A549 (cell line): ENCODE data around the gene ZNF638. TPM values are rescaled to one million over a fixed set of nuclear protein-coding genes. Genes with fewer than 3 reads are reported as not detected.

Source experiments
- ATAC-seq, 2 experiments: fragments of 200-7000 bp in 1 of 2; fragments of >200 bp in 1 of 2; cut with Nextera tagmentation in 1 of 2; cut with Tn5 transposase in 1 of 2; 3 replicates each; pipeline versions ENCODE4 v1.8.0 to v1.9.1; 2018 to 2020; ENCODE audit warnings: mild to moderate bottlenecking in 1 of 2, moderate library complexity in 1 of 2
- CTCF ChIA-PET: fragments of 300-600 bp; sonication (Branson Sonifier 250); formaldehyde crosslinking; extraction: SDS; loops from one replicate; lab custom pipeline; 2021; ENCODE audit warnings: antibody characterized with exemption, inconsistent platforms; lab: Yijun Ruan, JAX
- POLR2A ChIA-PET: fragments of 350-600 bp; formaldehyde crosslinking; extraction: SDS; loops from one replicate; lab custom pipeline; 2021; ENCODE audit warnings: antibody characterized with exemption, inconsistent platforms; lab: Yijun Ruan, JAX
- DNase-seq, 2 experiments: peaks; one replicate each; pipeline versions ENCODE4 v3.0.0 to v3.0.0-alpha.2; 2011 to 2016; ENCODE audit warnings: low read depth in 1 of 2, low spot score in 1 of 2
- FAIRE-seq: peaks from 2 replicates; lab custom pipeline; 2011; peaks lifted over from hg19 to GRCh38; lab: Jason Lieb, UNC
- H3K27ac ChIP-seq, 2 experiments: fragments of >200 bp; sonication (Bioruptor Twin); formaldehyde crosslinking; 3 replicates each; pipeline ENCODE4 v1.5.1; 2016 to 2017
- H3K4me1 ChIP-seq: fragments of >200 bp; sonication (Bioruptor Twin); formaldehyde crosslinking; 3 replicates; pipeline ENCODE4 v1.6.1; 2016
- H3K4me2 ChIP-seq: fragments of >200 bp; sonication (Bioruptor Twin); formaldehyde crosslinking; 3 replicates; pipeline ENCODE4 v1.6.1; 2016
- H3K4me3 ChIP-seq: fragments of >200 bp; sonication (Bioruptor Twin); formaldehyde crosslinking; 3 replicates; pipeline ENCODE4 v1.5.1; 2016
- H3K9me3 ChIP-seq: fragments of >200 bp; sonication (Bioruptor Twin); formaldehyde crosslinking; 3 replicates; pipeline ENCODE4 v1.6.1; 2016
- BHLHE40 ChIP-seq: IDR thresholded peaks from 2 replicates; pipeline ENCODE4 v1.6.1; 2012; ENCODE audit warnings: low read depth, low read length, inconsistent platforms
- CBX2 ChIP-seq: fragments of 200-600 bp; sonication (generic); IDR thresholded peaks from 2 replicates; pipeline ENCODE4 v1.6.1; 2016; ENCODE audit warnings: low read depth, mild to moderate bottlenecking, borderline replicate concordance
- CEBPB ChIP-seq, 2 experiments: fragments of >200 bp in 1 of 2; sonication (Bioruptor Twin) in 1 of 2; formaldehyde crosslinking in 1 of 2; IDR thresholded peaks; 2 replicates each; pipeline ENCODE4 v1.6.1; 2012 to 2016
- EHF ChIP-seq: fragments of 250-450 bp; sonication (Bioruptor Pico); IDR thresholded peaks from 2 replicates; pipeline ENCODE4 v1.5.0; 2020; ENCODE audit warnings: mild to moderate bottlenecking
- EHMT2 ChIP-seq: fragments of 200-600 bp; sonication (generic); IDR thresholded peaks from 2 replicates; pipeline ENCODE4 v1.6.1; 2016; ENCODE audit warnings: antibody characterized with exemption, low read depth, mild to moderate bottlenecking, moderate library complexity
- ESRRA ChIP-seq: fragments of 150-350 bp; IDR thresholded peaks from 2 replicates; pipeline ENCODE4 v1.6.1; 2014; ENCODE audit warnings: mild to moderate bottlenecking, low read length, borderline replicate concordance
- JUN ChIP-seq, 2 experiments: fragments of >200 bp; sonication (Bioruptor Twin); formaldehyde crosslinking; IDR thresholded peaks; 2 replicates in 1 of 2; 3 replicates in 1 of 2; pipeline ENCODE4 v1.6.1; 2016 to 2017
- KDM5A ChIP-seq: fragments of 200-600 bp; sonication (generic); IDR thresholded peaks from 2 replicates; pipeline ENCODE4 v1.6.1; 2016; ENCODE audit warnings: antibody characterized with exemption, mild to moderate bottlenecking
- MAZ ChIP-seq: fragments of 150-350 bp; IDR thresholded peaks from 2 replicates; pipeline ENCODE4 v1.6.1; 2014; ENCODE audit warnings: antibody characterized with exemption, low read depth, low read length, borderline replicate concordance
- MYC ChIP-seq: IDR thresholded peaks from 2 replicates; pipeline ENCODE4 v1.6.1; 2012; ENCODE audit warnings: mild to moderate bottlenecking, inconsistent platforms, low read length, improper control_type of control experiment, borderline replicate concordance
- RCOR1 ChIP-seq: fragments of 150-350 bp; IDR thresholded peaks from 2 replicates; pipeline ENCODE4 v1.6.1; 2014; ENCODE audit warnings: antibody characterized with exemption, low read length, low read depth
- RNF2 ChIP-seq: fragments of 200-600 bp; sonication (generic); IDR thresholded peaks from 2 replicates; pipeline ENCODE4 v1.6.1; 2016; ENCODE audit warnings: low read depth, mild to moderate bottlenecking, antibody characterized with exemption, moderate library complexity, borderline replicate concordance
- TFCP2L1 ChIP-seq: fragments of 250-450 bp; sonication (Bioruptor Pico); IDR thresholded peaks from 2 replicates; pipeline ENCODE4 v1.5.0; 2021; ENCODE audit warnings: mild to moderate bottlenecking
- ZFP36 ChIP-seq: fragments of 450-650 bp; IDR thresholded peaks from 2 replicates; pipeline ENCODE4 v1.6.1; 2014; ENCODE audit warnings: borderline replicate concordance; ENCODE audit not compliant: partially characterized antibody
- ZNF302 ChIP-seq: fragments of 250-450 bp; sonication (Bioruptor Pico); IDR thresholded peaks from 2 replicates; pipeline ENCODE4 v1.9.0; 2021; ENCODE audit warnings: inconsistent platforms, mild to moderate bottlenecking, moderate library complexity
- ZSCAN20 ChIP-seq: fragments of 250-450 bp; sonication (Bioruptor Pico); IDR thresholded peaks from 2 replicates; pipeline ENCODE4 v1.8.0; 2022; ENCODE audit warnings: mild to moderate bottlenecking, moderate library complexity
- WGBS: methylation state at CpG from one replicate; pipeline ENCODE4 v1.1.6; 2017; ENCODE audit errors: missing lambda C conversion rate; 5-methylcytosine and 5-hydroxymethylcytosine counted together
- polyA plus RNA-seq, 4 experiments: library from polyadenylated mRNA; depleted of rRNA in 3 of 4; stranded (reverse); fragments of >200 nt; fragmentation: RNase III in 1 of 4; extraction: RNeasy Plus Mini Kit Qiagen cat#74134 plus additional on column Dnase treatment in 1 of 4; gene quantifications; 2 replicates in 3 of 4; 3 replicates in 1 of 4; pipeline ENCODE4 v1.2.3, GENCODE V29; 2011 to 2017
- TF ChIP-seq, protein P1 (sequence below): fragments of >200 bp; sonication (Bioruptor Twin); formaldehyde crosslinking; IDR thresholded peaks from 3 replicates; pipeline ENCODE4 v1.6.1; 2016
- TF ChIP-seq, protein P2 (sequence below): fragments of >200 bp; sonication (Bioruptor Twin); formaldehyde crosslinking; IDR thresholded peaks from 3 replicates; pipeline ENCODE4 v1.5.1; 2016
- TF ChIP-seq, protein P3 (sequence below): fragments of 250-450 bp; sonication (Bioruptor Pico); IDR thresholded peaks from 2 replicates; pipeline ENCODE4 v1.5.0; 2021; ENCODE audit warnings: mild to moderate bottlenecking, moderate library complexity, borderline replicate concordance
- TF ChIP-seq, protein P4 (sequence below): fragments of 450-650 bp; IDR thresholded peaks from 2 replicates; pipeline ENCODE4 v1.6.1; 2014; ENCODE audit warnings: antibody characterized with exemption
- TF ChIP-seq, protein P5 (sequence below): IDR thresholded peaks from 2 replicates; pipeline ENCODE4 v1.6.1; 2012
- TF ChIP-seq, protein P6 (sequence below): IDR thresholded peaks from 2 replicates; pipeline ENCODE4 v1.6.1; 2012

Gene ZNF638
- polyA plus RNA-seq, 2 of the 4 experiments (the other 2 are of a cell fraction), result 74.2 to 160 TPM

DNA sequence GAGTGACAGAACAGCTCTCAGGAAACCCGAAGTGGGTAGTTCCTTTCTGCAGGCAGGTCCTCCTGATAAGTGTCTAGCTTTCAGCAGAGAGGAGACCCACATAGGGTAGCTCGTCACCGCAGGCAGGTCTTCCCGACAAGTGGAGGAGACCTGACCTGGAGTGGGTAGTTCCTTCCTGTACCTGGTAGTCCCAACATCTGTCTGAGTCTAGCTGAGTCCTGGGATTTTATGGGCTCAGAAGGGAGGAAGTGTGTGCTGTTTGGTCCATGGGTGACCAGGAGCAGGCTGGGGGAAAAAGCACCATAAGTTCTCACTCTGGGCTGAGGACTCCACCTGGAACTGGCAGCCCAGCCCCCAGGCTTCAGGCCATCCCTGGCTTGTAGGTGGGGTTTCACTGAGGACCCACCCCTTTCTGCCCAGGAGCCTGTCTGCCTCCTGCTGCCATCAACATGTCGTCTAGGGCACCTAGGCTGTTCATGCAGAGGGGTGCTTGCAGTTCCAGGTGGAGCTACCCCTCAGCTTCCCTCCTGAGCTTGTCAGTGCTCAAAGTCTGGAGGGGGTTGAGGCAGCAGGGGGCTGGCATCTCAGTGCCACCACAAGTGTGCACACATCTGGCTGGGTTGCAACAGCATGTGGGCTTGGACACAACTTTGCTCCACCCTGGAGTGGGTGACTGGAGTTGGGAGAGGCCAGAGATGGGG lies 131.2 kb downstream of the ZNF638 start:
- FAIRE-seq, result no peak

DNA sequence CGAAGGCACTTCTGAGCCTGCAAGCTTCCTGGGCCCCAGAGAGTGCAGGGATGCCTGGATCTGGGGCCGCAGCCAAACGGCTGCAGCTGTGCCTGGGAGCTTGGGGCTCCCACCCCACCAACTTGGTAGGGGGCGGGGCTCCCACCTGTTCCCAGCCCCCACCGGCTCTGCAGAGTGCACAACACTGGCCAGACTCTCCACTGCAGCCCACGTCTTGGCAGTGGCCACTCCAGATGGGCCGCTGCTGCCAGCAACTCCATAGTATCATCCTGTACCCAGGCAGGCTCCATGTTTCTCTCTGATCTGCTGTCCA lies 131.7 kb downstream of the ZNF638 start:
- WGBS, result 44% methylated on average over 7 of the region's 7 CpGs
- CTCF ChIA-PET, result interaction anchor here (1.2 to 14.8 kb wide), 9 partner anchors 8 to 592 kb away, joined by 3 to 311 read pairs (median 6); no protein-coding TSS in a partner anchor

More for the DNA sequence above, 131.2 kb downstream of the ZNF638 start:
- Histone ChIP-seq H3K4me1 (no peaks in the 10 kb centered on the region), H3K4me2 (no peak overlapping the region)
- CTCF ChIA-PET, result interaction anchor here (0.7 to 14.8 kb wide), 14 partner anchors 8 to 591 kb away, joined by 3 to 311 read pairs (median 6); no protein-coding TSS in a partner anchor
- ATAC-seq (no peak), DNase-seq (no peak)
- POLR2A ChIA-PET, result no interaction called here
- TF ChIP-seq RCOR1 (no peak), ESRRA (no peak), KDM5A (no peak), CEBPB (IDR thresholded peaks at IDR 0.05) (no peak), ZNF302 (no peak), ZSCAN20 (no peak), EHF (no peak), TFCP2L1 (CRISPR knock-in tag) (no peak)
- TF ChIP-seq, protein P1, sequence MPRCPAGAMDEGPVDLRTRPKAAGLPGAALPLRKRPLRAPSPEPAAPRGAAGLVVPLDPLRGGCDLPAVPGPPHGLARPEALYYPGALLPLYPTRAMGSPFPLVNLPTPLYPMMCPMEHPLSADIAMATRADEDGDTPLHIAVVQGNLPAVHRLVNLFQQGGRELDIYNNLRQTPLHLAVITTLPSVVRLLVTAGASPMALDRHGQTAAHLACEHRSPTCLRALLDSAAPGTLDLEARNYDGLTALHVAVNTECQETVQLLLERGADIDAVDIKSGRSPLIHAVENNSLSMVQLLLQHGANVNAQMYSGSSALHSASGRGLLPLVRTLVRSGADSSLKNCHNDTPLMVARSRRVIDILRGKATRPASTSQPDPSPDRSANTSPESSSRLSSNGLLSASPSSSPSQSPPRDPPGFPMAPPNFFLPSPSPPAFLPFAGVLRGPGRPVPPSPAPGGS, result no peak
- TF ChIP-seq, all 56 proteins: peak for 0
- Histone ChIP-seq H3K9me3 (no peaks in the 10 kb centered on the region), H3K4me3 (no peak overlapping the region), H3K27ac (no peak overlapping the region)
- 59% methylated on average over 5 of the region's 5 CpGs for WGBS

More for the DNA sequence above, 131.7 kb downstream of the ZNF638 start:
- FAIRE-seq (no peak), ATAC-seq (no peak), DNase-seq (no peak)
- POLR2A ChIA-PET, result no interaction called here
- Histone ChIP-seq H3K4me2 (no peak overlapping the region), H3K27ac (no peak overlapping the region), H3K9me3 (no peaks in the 10 kb centered on the region), H3K4me1 (no peaks in the 10 kb centered on the region), H3K4me3 (no peak overlapping the region)
- no peak for TF ChIP-seq MAZ
- TF ChIP-seq CBX2, result no peak
- no peak for TF ChIP-seq MYC
- no peak for TF ChIP-seq ZNF302
- TF ChIP-seq, protein P2, sequence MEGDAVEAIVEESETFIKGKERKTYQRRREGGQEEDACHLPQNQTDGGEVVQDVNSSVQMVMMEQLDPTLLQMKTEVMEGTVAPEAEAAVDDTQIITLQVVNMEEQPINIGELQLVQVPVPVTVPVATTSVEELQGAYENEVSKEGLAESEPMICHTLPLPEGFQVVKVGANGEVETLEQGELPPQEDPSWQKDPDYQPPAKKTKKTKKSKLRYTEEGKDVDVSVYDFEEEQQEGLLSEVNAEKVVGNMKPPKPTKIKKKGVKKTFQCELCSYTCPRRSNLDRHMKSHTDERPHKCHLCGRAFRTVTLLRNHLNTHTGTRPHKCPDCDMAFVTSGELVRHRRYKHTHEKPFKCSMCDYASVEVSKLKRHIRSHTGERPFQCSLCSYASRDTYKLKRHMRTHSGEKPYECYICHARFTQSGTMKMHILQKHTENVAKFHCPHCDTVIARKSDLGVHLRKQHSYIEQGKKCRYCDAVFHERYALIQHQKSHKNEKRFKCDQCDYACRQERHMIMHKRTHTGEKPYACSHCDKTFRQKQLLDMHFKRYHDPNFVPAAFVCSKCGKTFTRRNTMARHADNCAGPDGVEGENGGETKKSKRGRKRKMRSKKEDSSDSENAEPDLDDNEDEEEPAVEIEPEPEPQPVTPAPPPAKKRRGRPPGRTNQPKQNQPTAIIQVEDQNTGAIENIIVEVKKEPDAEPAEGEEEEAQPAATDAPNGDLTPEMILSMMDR, result no peak
- no peak for TF ChIP-seq EHF
- TF ChIP-seq, protein P3, sequence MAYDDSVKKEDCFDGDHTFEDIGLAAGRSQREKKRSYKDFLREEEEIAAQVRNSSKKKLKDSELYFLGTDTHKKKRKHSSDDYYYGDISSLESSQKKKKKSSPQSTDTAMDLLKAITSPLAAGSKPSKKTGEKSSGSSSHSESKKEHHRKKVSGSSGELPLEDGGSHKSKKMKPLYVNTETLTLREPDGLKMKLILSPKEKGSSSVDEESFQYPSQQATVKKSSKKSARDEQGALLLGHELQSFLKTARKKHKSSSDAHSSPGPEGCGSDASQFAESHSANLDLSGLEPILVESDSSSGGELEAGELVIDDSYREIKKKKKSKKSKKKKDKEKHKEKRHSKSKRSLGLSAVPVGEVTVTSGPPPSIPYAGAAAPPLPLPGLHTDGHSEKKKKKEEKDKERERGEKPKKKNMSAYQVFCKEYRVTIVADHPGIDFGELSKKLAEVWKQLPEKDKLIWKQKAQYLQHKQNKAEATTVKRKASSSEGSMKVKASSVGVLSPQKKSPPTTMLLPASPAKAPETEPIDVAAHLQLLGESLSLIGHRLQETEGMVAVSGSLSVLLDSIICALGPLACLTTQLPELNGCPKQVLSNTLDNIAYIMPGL (CRISPR knock-in tag), result no peak
- TF ChIP-seq, protein P4, sequence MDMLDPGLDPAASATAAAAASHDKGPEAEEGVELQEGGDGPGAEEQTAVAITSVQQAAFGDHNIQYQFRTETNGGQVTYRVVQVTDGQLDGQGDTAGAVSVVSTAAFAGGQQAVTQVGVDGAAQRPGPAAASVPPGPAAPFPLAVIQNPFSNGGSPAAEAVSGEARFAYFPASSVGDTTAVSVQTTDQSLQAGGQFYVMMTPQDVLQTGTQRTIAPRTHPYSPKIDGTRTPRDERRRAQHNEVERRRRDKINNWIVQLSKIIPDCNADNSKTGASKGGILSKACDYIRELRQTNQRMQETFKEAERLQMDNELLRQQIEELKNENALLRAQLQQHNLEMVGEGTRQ, result no peak
- TF ChIP-seq EHMT2, result no peak
- TF ChIP-seq BHLHE40, result no peak
- no peak for TF ChIP-seq ZSCAN20
- no peak for TF ChIP-seq RNF2
- TF ChIP-seq, protein P5, sequence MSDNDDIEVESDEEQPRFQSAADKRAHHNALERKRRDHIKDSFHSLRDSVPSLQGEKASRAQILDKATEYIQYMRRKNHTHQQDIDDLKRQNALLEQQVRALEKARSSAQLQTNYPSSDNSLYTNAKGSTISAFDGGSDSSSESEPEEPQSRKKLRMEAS, result no peak
- no peak for TF ChIP-seq CEBPB (IDR thresholded peaks at IDR 0.05)
- TF ChIP-seq ZFP36, result no peak
- TF ChIP-seq, protein P6, sequence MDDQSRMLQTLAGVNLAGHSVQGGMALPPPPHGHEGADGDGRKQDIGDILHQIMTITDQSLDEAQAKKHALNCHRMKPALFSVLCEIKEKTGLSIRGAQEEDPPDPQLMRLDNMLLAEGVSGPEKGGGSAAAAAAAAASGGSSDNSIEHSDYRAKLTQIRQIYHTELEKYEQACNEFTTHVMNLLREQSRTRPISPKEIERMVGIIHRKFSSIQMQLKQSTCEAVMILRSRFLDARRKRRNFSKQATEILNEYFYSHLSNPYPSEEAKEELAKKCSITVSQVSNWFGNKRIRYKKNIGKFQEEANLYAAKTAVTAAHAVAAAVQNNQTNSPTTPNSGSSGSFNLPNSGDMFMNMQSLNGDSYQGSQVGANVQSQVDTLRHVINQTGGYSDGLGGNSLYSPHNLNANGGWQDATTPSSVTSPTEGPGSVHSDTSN, result no peak
- TF ChIP-seq JUN (IDR thresholded peaks at IDR 0.05), result no peak
